KOPT-K1 (cell line): ENCODE results near the gene NAT10.
"Not testable (repeated sequence)": the region's sequence is repeated elsewhere in the genome, so short reads cannot be mapped to it uniquely, and the experiment has no call there.

Source experiments
- H3K27ac ChIP-seq: fragments of 200-600 bp; sonication (generic); 2 replicates; pipeline ENCODE4 v1.5.1; 2016; ENCODE audit warnings: antibody characterized with exemption, mild to moderate bottlenecking, low read depth, low read length; ENCODE audit not compliant: poor library complexity, severe bottlenecking
- H3K36me3 ChIP-seq: fragments of 200-600 bp; sonication (generic); 2 replicates; pipeline ENCODE4 v1.5.1; 2017; ENCODE audit warnings: antibody characterized with exemption, mild to moderate bottlenecking, low read length, moderate library complexity; ENCODE audit not compliant: insufficient read depth
- H3K9me3 ChIP-seq: fragments of 200-600 bp; sonication (generic); 2 replicates; pipeline ENCODE4 v1.5.1; 2017; ENCODE audit warnings: antibody characterized with exemption, low read length, mild to moderate bottlenecking; ENCODE audit not compliant: insufficient read depth, poor library complexity, severe bottlenecking

NAT10 gene

GRCh38 chr11:34180814-34181165 is 75.4 kb downstream of the NAT10 start:
- H3K27ac ChIP-seq, H3K9me3 ChIP-seq, H3K36me3 ChIP-seq: not testable (repeated sequence)

GRCh38 chr11:34181251-34181650 is 75.8 kb downstream of the NAT10 start:
- H3K36me3 ChIP-seq = no peaks in the 10 kb centered on the region
- H3K27ac ChIP-seq = no peak overlapping the region
- no peaks in the 10 kb centered on the region for H3K9me3 ChIP-seq

DNA sequence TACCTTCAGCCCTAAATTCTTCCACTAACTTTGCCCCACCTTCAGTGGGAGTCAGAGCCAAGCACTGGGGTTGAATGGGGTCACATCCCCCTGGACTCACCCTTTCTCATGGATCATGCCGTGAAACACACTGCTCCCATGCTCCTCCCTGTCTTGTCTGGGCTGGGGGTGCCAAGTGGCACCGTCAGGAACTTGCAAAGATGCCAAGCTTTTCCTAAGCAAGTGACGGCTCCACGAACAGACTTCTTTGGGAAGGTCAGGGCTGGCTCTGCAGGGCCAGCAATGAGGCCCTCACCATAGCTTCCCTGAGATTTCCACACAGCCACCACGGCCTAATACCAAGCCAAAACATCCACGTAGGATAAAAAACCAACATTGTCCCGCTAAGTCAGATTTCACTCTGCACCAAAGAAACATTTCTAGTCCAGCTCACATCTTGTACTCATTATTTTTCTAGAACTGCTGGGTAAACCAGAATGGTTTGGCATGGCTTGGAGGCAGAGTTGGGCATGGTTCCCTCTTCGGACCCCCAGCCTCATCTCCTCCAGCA is 76.5 kb downstream of the NAT10 start:
- H3K36me3 ChIP-seq = no peaks in the 10 kb centered on the region
- H3K9me3 ChIP-seq = no peaks in the 10 kb centered on the region
- H3K27ac ChIP-seq = no peak overlapping the region

GRCh38 chr11:34182425-34182824 is 77.0 kb downstream of the NAT10 start:
- H3K27ac ChIP-seq = no peak overlapping the region

DNA sequence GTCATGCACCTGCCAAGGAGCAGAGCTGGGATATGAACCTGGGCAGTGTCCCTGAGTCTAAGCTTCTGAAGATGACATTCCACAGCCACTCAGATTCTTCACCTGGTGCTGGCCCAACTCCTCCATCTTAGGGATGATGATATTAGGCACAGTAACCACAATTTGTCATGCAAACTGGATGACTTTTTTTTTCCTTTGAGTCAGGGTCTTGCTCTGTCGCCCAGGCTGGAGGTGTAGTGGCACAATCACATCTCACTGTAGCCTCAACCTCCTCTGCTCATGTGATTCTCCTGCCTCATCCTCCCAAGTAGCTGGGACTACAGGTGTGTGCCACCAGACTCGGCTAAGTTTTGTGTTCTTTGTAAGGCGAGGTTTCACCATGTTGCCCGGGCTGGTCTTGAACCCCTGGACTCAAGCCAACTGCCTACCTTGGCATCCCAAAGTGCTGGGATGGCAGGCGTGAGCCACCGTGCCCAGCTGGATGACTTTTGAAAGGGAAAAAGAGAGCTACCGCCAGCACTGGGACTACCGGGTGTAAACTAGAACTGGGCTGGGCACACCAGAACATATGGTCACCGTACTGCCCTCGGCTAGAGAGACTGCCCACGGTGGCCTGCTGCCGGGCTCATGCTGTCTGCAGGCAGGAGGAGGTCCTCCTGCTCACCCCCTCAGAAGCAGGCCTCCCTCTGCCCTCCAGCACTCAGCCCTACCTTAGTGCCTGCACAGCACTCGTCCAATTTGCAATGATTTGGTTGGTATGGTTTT is 77.7 kb downstream of the NAT10 start:
- no peaks in the 10 kb centered on the region for H3K9me3 ChIP-seq
- H3K27ac ChIP-seq = no peak overlapping the region
- H3K36me3 ChIP-seq = no peaks in the 10 kb centered on the region

More at GRCh38 chr11:34182425-34182824, 77.0 kb downstream of the NAT10 start:
- no peaks in the 10 kb centered on the region for H3K36me3 ChIP-seq
- H3K9me3 ChIP-seq = no peaks in the 10 kb centered on the region

DNA sequence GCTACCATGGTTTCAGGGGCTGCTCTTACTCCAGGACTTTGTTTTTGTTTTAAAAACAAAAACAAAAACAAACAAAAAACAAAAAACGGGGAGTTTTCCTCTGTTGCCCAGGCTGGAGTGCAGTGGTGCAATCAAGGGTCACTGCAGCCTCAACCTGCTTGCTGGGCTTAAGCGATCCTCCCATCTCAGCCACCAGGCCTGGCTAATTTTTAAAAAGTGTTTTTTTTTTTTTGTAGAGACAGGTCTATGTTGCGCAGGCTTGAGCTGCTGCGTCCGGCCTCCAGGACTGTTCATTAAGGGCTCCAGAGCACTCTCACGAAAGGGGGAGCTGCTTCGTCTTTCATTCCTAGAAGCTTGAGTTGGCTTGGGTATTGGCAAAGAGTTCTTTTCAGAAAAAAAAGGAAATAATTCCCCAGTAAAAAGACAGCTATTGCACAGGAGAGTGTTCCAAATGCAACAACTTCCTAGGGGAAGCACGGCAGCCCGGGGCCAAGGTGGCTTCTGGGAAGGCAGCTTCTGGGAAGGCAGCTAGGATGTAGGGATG is 78.5 kb downstream of the NAT10 start:
- Histone ChIP-seq H3K27ac (no peak overlapping the region), H3K36me3 (no peaks in the 10 kb centered on the region), H3K9me3 (no peaks in the 10 kb centered on the region)

DNA sequence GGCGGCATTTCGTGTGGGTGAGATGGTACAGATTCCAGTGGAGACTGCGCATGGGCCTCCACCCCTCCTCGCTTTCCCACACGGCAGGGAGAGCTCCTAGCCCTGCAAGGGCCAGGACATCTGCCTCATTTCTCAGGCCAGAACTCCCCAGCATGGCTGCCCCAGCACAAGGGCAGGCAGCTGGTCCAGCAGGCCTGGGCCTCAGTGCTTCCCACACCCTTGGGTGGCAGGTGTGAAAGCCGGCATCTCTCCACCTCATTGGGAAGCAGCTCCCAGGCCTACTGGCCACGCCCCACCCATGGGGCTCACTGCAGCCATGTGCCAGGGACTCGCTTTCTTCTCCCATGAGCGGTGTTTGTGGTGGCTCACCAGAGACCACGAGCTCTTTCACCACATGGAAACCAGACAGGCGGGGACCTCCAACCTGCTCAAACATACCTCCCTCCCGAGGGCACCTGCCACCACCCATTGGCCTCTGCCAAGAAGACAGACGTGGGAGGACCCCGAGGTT is 79.1 kb downstream of the NAT10 start:
- Histone ChIP-seq H3K9me3 (no peaks in the 10 kb centered on the region), H3K27ac (no peak overlapping the region), H3K36me3 (no peaks in the 10 kb centered on the region)

DNA sequence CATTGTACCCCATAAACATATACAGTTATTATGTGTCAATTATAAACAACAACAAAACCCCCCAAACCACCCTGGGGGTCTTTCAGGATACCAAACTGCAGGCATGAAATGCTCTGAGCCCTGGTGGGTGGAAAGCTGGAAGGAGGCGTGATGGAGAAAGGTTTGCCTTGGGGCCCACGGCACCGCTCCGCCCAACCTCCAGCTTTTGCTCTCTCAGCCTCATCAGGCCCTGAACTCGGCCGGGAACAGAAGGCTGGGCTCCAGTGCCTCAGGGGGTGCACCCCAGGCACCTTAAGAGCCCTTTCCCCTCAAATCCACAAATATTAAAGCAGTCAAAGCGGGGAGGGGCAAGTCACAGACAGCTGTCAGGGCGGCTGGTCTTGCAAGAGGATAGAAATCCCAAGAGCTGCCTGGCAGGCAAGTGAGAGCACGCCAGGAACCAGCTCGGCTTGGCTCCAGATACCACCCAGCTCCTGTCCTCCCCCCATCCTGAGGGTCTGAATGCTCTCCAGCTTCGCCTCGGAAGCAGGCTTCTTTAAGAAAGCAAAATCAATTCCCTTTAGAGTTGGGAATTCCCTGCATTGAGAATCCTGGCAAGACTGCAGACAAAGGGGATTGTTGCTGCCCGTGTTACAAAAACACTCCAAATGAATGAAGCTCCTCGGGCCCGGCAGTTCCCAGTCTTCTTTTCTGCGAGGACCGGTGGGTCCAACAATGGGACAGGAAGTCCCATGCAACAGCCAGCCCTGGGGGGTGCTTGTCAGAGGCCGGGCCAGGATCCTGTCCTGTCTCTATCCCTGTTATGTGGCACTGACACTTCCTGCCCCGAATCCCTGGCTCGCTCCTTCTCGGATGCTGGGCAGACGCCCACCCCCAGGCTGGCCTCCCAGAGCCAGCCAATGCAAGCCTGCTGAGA is 80.8 kb downstream of the NAT10 start:
- Histone ChIP-seq H3K27ac (no peak overlapping the region), H3K36me3 (no peaks in the 10 kb centered on the region), H3K9me3 (no peaks in the 10 kb centered on the region)

- Histone ChIP-seq H3K27ac (no peak overlapping the region), H3K36me3 (no peaks in the 10 kb centered on the region), H3K9me3 (no peaks in the 10 kb centered on the region)
Measured at GRCh38 chr11:34188181-34188580, 82.8 kb downstream of the NAT10 start.

DNA sequence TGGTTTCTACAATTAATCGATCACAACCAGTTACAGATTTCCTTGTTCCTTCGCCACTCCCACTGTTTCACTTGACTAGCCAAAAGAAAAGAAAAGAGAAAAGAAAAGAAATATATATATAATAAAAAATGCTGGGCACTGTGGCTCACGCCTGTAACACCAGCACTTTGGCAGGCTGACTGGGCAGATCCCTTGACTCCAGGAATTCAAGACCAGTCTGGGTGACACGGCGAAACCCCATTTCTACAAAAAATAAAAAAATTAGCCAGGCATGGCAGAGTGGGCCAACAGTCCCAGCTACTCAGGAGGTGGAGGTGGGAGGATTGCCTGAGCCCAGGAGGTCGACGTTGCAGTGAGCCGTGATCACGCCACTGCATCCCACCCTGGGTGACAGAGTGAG is 83.8 kb downstream of the NAT10 start:
- H3K36me3 ChIP-seq = no peaks in the 10 kb centered on the region
- no peak overlapping the region for H3K27ac ChIP-seq
- H3K9me3 ChIP-seq = no peaks in the 10 kb centered on the region

DNA sequence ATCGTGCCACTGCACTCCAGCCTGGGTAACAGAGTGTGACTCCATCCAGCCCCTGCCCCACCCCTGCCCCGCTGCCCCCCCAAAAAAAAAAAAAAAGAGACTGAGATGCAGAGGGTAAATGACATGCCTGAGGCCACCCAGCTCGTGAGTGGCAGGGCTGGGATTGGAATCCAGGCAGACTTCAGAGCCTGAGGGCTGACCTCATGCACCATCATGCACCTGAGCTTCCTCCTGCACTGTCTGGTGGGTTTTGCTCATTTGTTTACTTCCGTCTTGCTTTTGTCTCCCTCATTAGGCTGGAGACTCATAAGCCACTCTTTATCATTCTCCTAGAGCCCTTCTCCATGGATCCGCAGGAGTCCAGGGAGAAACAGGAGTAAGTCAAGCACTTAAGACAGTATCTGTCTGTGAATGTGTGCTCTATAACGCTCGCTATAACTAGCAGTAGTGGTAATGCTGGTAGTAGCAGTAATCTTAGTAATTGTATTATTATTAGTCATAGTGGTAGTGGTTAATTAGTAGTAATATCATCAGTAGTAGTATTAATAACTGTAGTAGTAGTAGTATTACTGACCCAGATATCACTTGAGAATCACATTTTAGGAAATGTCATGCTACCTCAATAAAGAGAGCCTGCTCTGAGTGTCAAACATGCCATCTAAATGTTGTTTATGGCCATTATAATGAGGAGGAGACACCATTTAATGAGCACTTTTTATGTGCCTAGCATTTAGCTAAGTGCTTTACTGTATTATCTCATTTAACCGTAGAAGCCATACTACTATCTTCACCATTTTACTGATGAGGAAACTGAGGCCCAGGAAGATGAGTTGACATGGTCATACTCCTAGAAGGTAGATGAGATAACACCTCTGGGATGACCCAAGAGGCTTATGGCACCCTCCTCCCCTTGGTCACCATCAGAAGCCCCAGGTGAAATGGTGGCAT is 85.0 kb downstream of the NAT10 start:
- Histone ChIP-seq H3K36me3 (no peaks in the 10 kb centered on the region), H3K27ac (no peak overlapping the region), H3K9me3 (no peaks in the 10 kb centered on the region)

DNA sequence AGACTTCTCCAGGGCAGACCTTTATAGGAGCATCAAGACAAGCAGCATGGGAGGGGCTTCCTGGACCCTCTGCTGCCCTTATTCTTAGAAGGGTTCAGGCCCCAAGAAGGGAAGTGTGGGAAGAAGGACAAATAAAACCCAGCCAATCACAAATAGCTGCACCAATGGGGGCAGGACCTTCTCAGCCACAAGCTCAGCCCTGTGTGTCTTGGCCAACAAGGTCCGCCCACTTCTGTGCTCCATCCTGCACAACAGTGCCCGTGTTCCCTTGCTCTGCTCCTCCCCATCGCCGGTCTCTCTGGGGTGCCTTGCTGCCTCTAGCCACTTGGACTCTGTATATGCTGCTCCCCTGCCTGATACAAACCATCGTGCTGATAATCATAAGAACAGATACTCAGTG is 86.1 kb downstream of the NAT10 start:
- Histone ChIP-seq H3K9me3 (no peaks in the 10 kb centered on the region), H3K27ac (no peak overlapping the region)

DNA sequence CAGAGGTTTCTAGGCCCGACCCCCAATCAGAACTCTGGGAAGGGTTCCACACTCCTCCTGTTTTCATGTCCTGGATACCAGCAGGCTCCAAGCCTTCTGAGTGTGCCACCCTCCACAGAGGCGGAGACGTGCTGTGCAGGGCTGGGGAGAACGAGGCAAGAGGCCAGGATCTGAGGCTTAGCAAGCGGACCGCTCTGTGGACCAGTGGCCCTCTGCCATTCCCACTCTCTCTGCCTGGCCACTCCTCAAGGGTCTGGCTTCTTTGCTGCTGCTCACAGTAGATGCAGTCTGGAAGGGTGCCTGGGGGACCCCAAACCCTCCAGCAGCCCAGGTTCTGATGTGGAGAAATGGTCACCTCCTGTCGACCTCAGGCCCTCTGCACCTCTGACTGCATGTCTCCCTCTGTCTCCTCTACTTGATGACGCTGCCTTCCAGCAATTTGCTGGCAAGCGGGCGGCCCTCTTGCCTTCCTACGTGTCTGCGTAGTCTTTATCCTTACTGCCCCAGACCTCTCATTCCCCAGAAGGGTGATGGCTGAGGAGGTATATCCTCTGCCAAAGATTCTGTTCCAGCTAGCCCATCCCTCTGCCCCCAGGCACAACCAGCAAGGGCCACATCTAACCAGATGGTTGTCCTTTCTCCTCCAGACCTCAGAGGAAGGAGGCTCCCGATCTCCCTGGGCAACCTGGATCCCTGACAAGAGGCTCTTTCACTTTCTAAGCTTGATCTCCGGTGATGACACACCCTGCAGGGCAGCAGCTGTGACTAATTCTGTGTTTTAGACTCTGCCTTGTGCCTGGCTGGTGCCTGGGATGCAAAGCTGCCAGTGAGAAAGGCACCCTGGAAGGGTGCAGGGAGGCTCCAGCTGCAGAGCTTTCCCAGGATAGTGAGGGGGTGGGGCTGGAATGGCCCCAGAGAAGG is 87.3 kb downstream of the NAT10 start:
- Histone ChIP-seq H3K9me3 (no peaks in the 10 kb centered on the region), H3K27ac (no peak overlapping the region), H3K36me3 (no peaks in the 10 kb centered on the region)

More for the DNA sequence above, 86.1 kb downstream of the NAT10 start:
- H3K36me3 ChIP-seq = no peaks in the 10 kb centered on the region
